OCI-LY3 (cell line): ENCODE data around the gene ZAP70.

Experiments
- CTCF ChIP-seq: fragments of 200-600, 300-600 bp; sonication (generic); IDR thresholded peaks from 2 replicates; pipeline ENCODE4 v1.5.1; 2014; ENCODE audit warnings: antibody characterized with exemption, low read length, low read depth
- EZH2phosphoT487 ChIP-seq: fragments of 200-600 bp; shearing (Covaris generic); IDR thresholded peaks from 2 replicates; pipeline ENCODE4 v1.6.1; 2018; ENCODE audit warnings: antibody characterized with exemption, mixed run types, low read depth

GRCh38 chr2:97701186-97701585, 12.2 kb upstream of the ZAP70 start:
- TF ChIP-seq CTCF (no peak), EZH2phosphoT487 (no peak)
